ENCODE data around the gene DLG5.

DLG5 gene

GRCh38 chr10:77844713-77845445 lies 81.7 kb downstream of the DLG5 start:
- peak; percentile 32 for DNase-seq (ENCODE audit: low read depth)
- H3K4me3 ChIP-seq (ENCODE audit: control insufficient read depth, low read depth, low read length) = no peak overlapping the region
- no peak for TF ChIP-seq CTCF (IDR thresholded peaks at IDR 0.05; ENCODE audit: control insufficient read depth, insufficient read depth, low read depth, low read length, missing control alignments)

GRCh38 chr10:77844177-77844576 lies 82.4 kb downstream of the DLG5 start:
- H3K4me3 ChIP-seq (ENCODE audit: control insufficient read depth, low read depth, low read length) = no peak overlapping the region
- TF ChIP-seq CTCF (IDR thresholded peaks at IDR 0.05; ENCODE audit: control insufficient read depth, insufficient read depth, low read depth, low read length, missing control alignments) = no peak
- no peak for DNase-seq (ENCODE audit: low read depth)

GRCh38 chr10:77843264-77843663 lies 83.3 kb downstream of the DLG5 start:
- no peak for TF ChIP-seq CTCF (IDR thresholded peaks at IDR 0.05; ENCODE audit: control insufficient read depth, insufficient read depth, low read depth, low read length, missing control alignments)
- no peak for DNase-seq (ENCODE audit: low read depth)
- H3K4me3 ChIP-seq (ENCODE audit: control insufficient read depth, low read depth, low read length) = no peak overlapping the region

DNA sequence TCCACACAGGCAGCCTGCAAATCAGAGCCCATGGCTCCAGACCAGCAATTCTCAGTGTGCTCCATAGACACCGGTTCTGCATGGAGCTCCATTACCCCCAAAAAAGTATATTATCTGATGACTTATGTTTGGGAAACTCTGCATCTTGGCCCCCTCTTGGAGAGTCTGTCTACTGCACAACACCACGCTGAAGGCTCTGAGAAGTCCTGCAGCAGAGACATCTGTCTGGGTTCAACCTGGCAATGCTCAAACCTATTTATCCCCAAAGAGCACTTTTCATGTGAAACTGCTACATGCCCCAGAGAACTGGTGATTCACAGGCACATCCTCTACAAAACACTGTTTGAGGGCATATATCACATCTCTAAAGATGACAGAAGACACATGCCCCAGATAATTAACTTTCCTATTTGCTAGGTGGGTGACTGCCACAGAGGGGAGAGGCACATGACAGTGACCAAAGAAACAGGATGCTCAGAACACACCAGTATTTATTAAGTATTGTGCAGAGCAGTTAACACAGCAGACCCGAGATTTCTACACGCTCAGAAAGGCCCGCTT lies 83.8 kb downstream of the DLG5 start:
- DNase-seq (ENCODE audit: low read depth) = no peak
- no peak overlapping the region for H3K4me3 ChIP-seq (ENCODE audit: control insufficient read depth, low read depth, low read length)
- no peak for TF ChIP-seq CTCF (IDR thresholded peaks at IDR 0.05; ENCODE audit: control insufficient read depth, insufficient read depth, low read depth, low read length, missing control alignments)

DNA sequence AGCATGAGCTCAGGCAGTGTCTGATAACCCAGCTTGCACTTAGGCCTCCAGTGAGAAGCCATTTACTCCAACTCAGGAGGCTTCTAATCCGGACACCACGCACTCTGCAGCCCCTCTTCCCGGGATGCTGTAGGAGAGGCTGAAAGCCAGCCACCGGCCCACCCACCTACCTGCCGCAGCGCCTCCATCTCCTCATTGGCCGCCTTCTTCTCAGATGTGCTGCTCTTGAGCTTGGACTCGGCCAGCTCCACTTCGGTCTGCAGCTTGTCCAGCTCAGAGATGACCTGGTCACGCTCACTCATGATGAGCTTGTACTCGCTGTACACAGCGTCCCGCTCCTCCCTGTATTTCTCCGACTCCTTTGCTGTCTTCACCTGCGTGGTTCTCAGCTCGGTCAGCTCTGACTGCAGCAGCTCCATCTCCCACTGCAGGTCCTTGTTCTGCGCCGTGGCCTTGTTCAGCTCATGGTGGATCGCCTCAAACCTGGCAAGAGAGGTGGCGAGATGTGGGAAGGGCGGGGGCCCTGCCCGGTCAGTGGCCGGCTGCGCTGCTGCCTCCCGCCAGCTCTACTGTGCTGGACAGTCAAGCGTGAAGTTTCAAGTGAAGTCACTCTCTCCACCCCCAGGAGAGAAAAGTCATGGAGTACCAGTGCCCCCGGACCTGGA lies 84.7 kb downstream of the DLG5 start:
- DNase-seq (ENCODE audit: low read depth) = no peak
- no peak for TF ChIP-seq CTCF (IDR thresholded peaks at IDR 0.05; ENCODE audit: control insufficient read depth, insufficient read depth, low read depth, low read length, missing control alignments)
- H3K4me3 ChIP-seq (ENCODE audit: control insufficient read depth, low read depth, low read length) = no peak overlapping the region

GRCh38 chr10:77840636-77841035 lies 85.9 kb downstream of the DLG5 start:
- no peak for TF ChIP-seq CTCF (IDR thresholded peaks at IDR 0.05; ENCODE audit: control insufficient read depth, insufficient read depth, low read depth, low read length, missing control alignments)
- no peak overlapping the region for H3K4me3 ChIP-seq (ENCODE audit: control insufficient read depth, low read depth, low read length)
- DNase-seq (ENCODE audit: low read depth) = no peak
